Measurements from ENCODE around the gene TMEM202. TPM values are rescaled to one million over a fixed set of nuclear protein-coding genes. Genes with fewer than 3 reads are reported as not detected.

Gene TMEM202
- total and polyA plus RNA-seq, 2 of the 4 experiments (the other 2 are of a cell fraction): not detected

GRCh38 chr15:72426753-72427152, 28.6 kb downstream of the TMEM202 start:
- Histone ChIP-seq H2AK5ac (ENCODE audit: low read depth, low read length) (no peak overlapping the region), H4K91ac (ENCODE audit: insufficient read depth, low read depth, low read length) (no peak overlapping the region), H3K36me3 (ENCODE audit: control insufficient read depth, insufficient read depth, low read length) (no peaks in the 10 kb centered on the region), H2BK15ac (ENCODE audit: low read depth, low read length) (no peak overlapping the region), H2BK5ac (ENCODE audit: low read depth, low read length, poor library complexity, severe bottlenecking) (no peak overlapping the region), H3K4ac (ENCODE audit: low read depth, low read length) (no peak overlapping the region), H2BK20ac (ENCODE audit: low read depth, low read length) (no peak overlapping the region), H2BK120ac (ENCODE audit: low read depth, low read length) (no peak overlapping the region), H3K27ac (ENCODE audit: insufficient read depth, low read length) (no peak overlapping the region), H3K14ac (replicated peaks; ENCODE audit: low read depth, low read length) (no peak overlapping the region), H2AK9ac (replicated peaks; ENCODE audit: low read depth, low read length, poor library complexity) (no peak overlapping the region), H3K4me2 (ENCODE audit: low read depth, low read length) (no peak overlapping the region), H2AFZ (replicated peaks; ENCODE audit: low read length, poor library complexity) (no peak overlapping the region), H4K8ac (ENCODE audit: low read depth in 2 of 2, low read length in 2 of 2) (no peak overlapping the region), H3K4me3 (ENCODE audit: insufficient read depth, low read depth, low read length) (no peak overlapping the region), H3K79me1 (ENCODE audit: low read depth in 1 of 2, low read length in 2 of 2) (no peaks in the 10 kb centered on the region), H3K56ac (ENCODE audit: extremely low read depth, insufficient read depth, low read length) (no peak overlapping the region), H3K9me1 (ENCODE audit: insufficient read depth, low read length) (no peaks in the 10 kb centered on the region), H3K27me3 (ENCODE audit: control insufficient read depth, insufficient read depth, low read length) (no peaks in the 10 kb centered on the region; the same call in 1 of the 2 replicates), H3K9ac (ENCODE audit: low read depth, low read length) (no peak overlapping the region), H4K5ac (ENCODE audit: low read depth, low read length) (no peak overlapping the region), H3K18ac (ENCODE audit: low read depth, low read length) (no peak overlapping the region), H3K23ac (ENCODE audit: low read depth, low read length) (no peak overlapping the region), H4K20me1 (ENCODE audit: insufficient read depth, low read length) (no peaks in the 10 kb centered on the region), H3K9me3 (ENCODE audit: control insufficient read depth, insufficient read depth, low read length) (peaks cover 5% of the 10 kb centered on the region), H3K4me1 (ENCODE audit: control insufficient read depth, insufficient read depth, low read length) (no peaks in the 10 kb centered on the region)
- ChIA-PET POLR2A (ENCODE audit: unreplicated experiment) (no interaction called here), CTCF (no interaction called here)
- BruUV-seq (replicated peaks): no TSS peak
- dilution Hi-C loops (cut with HindIII; ENCODE audit: low sequenced_read_pairs, unreplicated experiment): no loop called here
- TF ChIP-seq CTCF (conservative IDR thresholded peaks at IDR 0.05; ENCODE audit: low read depth, low read length) (no peak), POLR2A (IDR thresholded peaks at IDR 0.05; ENCODE audit: low read depth, low read length) (no peak), NFE2L2 (IDR thresholded peaks at IDR 0.05; ENCODE audit: low read depth, low read length) (no peak), MAFK (IDR thresholded peaks at IDR 0.05; ENCODE audit: low read depth, low read length) (no peak), RCOR1 (IDR thresholded peaks at IDR 0.05; ENCODE audit: insufficient replicate concordance, low read length) (no peak), MAZ (IDR thresholded peaks at IDR 0.05; ENCODE audit: borderline replicate concordance, low read depth, low read length) (no peak), ELK1 (IDR thresholded peaks at IDR 0.05; ENCODE audit: borderline replicate concordance, low read depth, low read length) (no peak), FOS (IDR thresholded peaks at IDR 0.05; ENCODE audit: low read depth, low read length) (no peak), MXI1 (IDR thresholded peaks at IDR 0.05; ENCODE audit: borderline replicate concordance, low read depth, low read length) (no peak), RAD21 (IDR thresholded peaks at IDR 0.05; ENCODE audit: low read length) (no peak), BHLHE40 (IDR thresholded peaks at IDR 0.05; ENCODE audit: low read depth, low read length) (no peak), CEBPB (IDR thresholded peaks at IDR 0.05; ENCODE audit: low read depth, low read length) (no peak), RFX5 (IDR thresholded peaks at IDR 0.05; ENCODE audit: low read depth, low read length) (no peak), SMC3 (IDR thresholded peaks at IDR 0.05; ENCODE audit: low read depth, low read length) (no peak), USF2 (IDR thresholded peaks at IDR 0.05; ENCODE audit: low read depth, low read length) (no peak), CHD1 (IDR thresholded peaks at IDR 0.05; ENCODE audit: low read depth, low read length) (no peak)
- intact Hi-C loops (cut with micrococcal nuclease): no loop called here
- in situ Hi-C loops (cut with MboI; ENCODE audit: low sequenced_read_pairs): no loop called here
- ATAC-seq (ENCODE audit: low read depth) (no peak), DNase-seq (no peak)
